ENCODE results near the gene RPL4.

DNA sequence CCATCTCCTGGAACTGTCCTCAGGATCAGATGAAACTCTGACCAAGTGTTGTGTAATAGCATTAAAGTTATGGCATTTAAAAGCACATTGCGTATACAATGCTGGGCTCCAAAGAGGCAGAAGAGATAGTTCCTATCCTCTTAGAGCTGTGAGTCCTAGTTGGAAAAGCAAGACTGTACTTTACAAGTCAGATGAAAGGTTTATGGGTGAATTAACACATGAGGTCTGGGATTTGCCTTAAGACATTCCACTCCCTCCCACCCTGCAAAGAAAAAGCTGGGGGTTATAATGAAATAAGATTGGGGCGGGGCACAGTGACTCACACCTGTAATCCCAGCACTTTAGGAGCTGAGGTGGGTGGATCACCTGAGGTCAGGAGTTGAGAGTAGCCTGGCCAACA, 42.7 kb downstream of the RPL4 start:
- TF ChIP-seq, protein P1, sequence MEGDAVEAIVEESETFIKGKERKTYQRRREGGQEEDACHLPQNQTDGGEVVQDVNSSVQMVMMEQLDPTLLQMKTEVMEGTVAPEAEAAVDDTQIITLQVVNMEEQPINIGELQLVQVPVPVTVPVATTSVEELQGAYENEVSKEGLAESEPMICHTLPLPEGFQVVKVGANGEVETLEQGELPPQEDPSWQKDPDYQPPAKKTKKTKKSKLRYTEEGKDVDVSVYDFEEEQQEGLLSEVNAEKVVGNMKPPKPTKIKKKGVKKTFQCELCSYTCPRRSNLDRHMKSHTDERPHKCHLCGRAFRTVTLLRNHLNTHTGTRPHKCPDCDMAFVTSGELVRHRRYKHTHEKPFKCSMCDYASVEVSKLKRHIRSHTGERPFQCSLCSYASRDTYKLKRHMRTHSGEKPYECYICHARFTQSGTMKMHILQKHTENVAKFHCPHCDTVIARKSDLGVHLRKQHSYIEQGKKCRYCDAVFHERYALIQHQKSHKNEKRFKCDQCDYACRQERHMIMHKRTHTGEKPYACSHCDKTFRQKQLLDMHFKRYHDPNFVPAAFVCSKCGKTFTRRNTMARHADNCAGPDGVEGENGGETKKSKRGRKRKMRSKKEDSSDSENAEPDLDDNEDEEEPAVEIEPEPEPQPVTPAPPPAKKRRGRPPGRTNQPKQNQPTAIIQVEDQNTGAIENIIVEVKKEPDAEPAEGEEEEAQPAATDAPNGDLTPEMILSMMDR (IDR thresholded peaks at IDR 0.05) = no peak
- TF ChIP-seq POLR2A (IDR thresholded peaks at IDR 0.05) = no peak
